ENCODE measurements around the gene AGAP1. TPM values are rescaled to one million over a fixed set of nuclear protein-coding genes. Genes with fewer than 3 reads are reported as not detected.
A peak's percentile ranks its signal among the peaks of the same experiment; 100 is the strongest.

AGAP1 gene
- total RNA-seq, 1 donor from 2014 or later, result 47.2 TPM

GRCh38 chr2:235677937-235678336, 184.1 kb downstream of the AGAP1 start:
- H3K27ac Mint-ChIP-seq, result no peak overlapping the region

GRCh38 chr2:235678712-235679111, 184.9 kb downstream of the AGAP1 start:
- no peaks in the 10 kb centered on the region for H3K9me3 Mint-ChIP-seq (ENCODE audit: low read depth)
- no peak overlapping the region for H3K27ac Mint-ChIP-seq
- peaks cover 9% of the 10 kb centered on the region for H3K4me1 Mint-ChIP-seq (ENCODE audit: low read depth)
- no peak for TF ChIP-seq CTCF (IDR thresholded peaks at IDR 0.05; ENCODE audit: unreplicated experiment)
- no peak for DNase-seq (ENCODE audit: low spot score, unreplicated experiment)
- H3K27me3 Mint-ChIP-seq, result no peaks in the 10 kb centered on the region
- H3K4me3 Mint-ChIP-seq (ENCODE audit: low read depth), result no peak overlapping the region
- no peaks in the 10 kb centered on the region for H3K36me3 Mint-ChIP-seq (ENCODE audit: insufficient read depth)

More at GRCh38 chr2:235677937-235678336, 184.1 kb downstream of the AGAP1 start:
- no peaks in the 10 kb centered on the region for H3K9me3 Mint-ChIP-seq (ENCODE audit: low read depth)
- TF ChIP-seq CTCF (IDR thresholded peaks at IDR 0.05; ENCODE audit: unreplicated experiment), result no peak
- H3K36me3 Mint-ChIP-seq (ENCODE audit: insufficient read depth), result no peaks in the 10 kb centered on the region
- H3K4me3 Mint-ChIP-seq (ENCODE audit: low read depth), result no peak overlapping the region
- H3K4me1 Mint-ChIP-seq (ENCODE audit: low read depth), result peaks cover 9% of the 10 kb centered on the region
- H3K27me3 Mint-ChIP-seq, result peaks cover 3% of the 10 kb centered on the region
- DNase-seq (ENCODE audit: low spot score, unreplicated experiment), result no peak

- Mint-ChIP-seq H3K9me3 (ENCODE audit: low read depth) (no peaks in the 10 kb centered on the region), H3K27me3 (no peaks in the 10 kb centered on the region), H3K27ac (no peak overlapping the region), H3K4me3 (ENCODE audit: low read depth) (no peak overlapping the region), H3K4me1 (ENCODE audit: low read depth) (peaks cover 9% of the 10 kb centered on the region), H3K36me3 (ENCODE audit: insufficient read depth) (no peaks in the 10 kb centered on the region)
- DNase-seq (ENCODE audit: low spot score, unreplicated experiment), result no peak
- no peak for TF ChIP-seq CTCF (IDR thresholded peaks at IDR 0.05; ENCODE audit: unreplicated experiment)
These were observed 185.6 kb downstream of the AGAP1 start for GRCh38 chr2:235679471-235679870.

- Mint-ChIP-seq H3K4me1 (ENCODE audit: low read depth) (peaks cover 37% of the 10 kb centered on the region), H3K4me3 (ENCODE audit: low read depth) (no peak overlapping the region), H3K9me3 (ENCODE audit: low read depth) (no peaks in the 10 kb centered on the region), H3K36me3 (ENCODE audit: insufficient read depth) (no peaks in the 10 kb centered on the region), H3K27me3 (no peaks in the 10 kb centered on the region), H3K27ac (peak overlapping the region; percentile 41)
- DNase-seq (ENCODE audit: low spot score, unreplicated experiment), result no peak
- TF ChIP-seq CTCF (IDR thresholded peaks at IDR 0.05; ENCODE audit: unreplicated experiment), result no peak
These were observed 191.3 kb downstream of the AGAP1 start for GRCh38 chr2:235685024-235685721.

- Mint-ChIP-seq H3K4me3 (ENCODE audit: low read depth) (no peak overlapping the region), H3K27me3 (no peaks in the 10 kb centered on the region), H3K36me3 (ENCODE audit: insufficient read depth) (no peaks in the 10 kb centered on the region), H3K9me3 (ENCODE audit: low read depth) (no peaks in the 10 kb centered on the region), H3K27ac (peak overlapping the region; percentile 73), H3K4me1 (ENCODE audit: low read depth) (peaks cover 41% of the 10 kb centered on the region)
- DNase-seq (ENCODE audit: low spot score, unreplicated experiment), result no peak
- no peak for TF ChIP-seq CTCF (IDR thresholded peaks at IDR 0.05; ENCODE audit: unreplicated experiment)
These were observed 194.9 kb downstream of the AGAP1 start for GRCh38 chr2:235688511-235689426.

All from progenitor cell of endocrine pancreas (in vitro differentiated cells).